GM12864 (cell line): ENCODE data around the gene SPEF2.
A peak's percentile ranks its signal among the peaks of the same experiment; 100 is the strongest.

Experiments used
- DNase-seq: peaks from one replicate; pipeline ENCODE4 v3.0.0-alpha.2; 2011; ENCODE audit warnings: low read depth
- H3K4me3 ChIP-seq: 2 replicates; pipeline ENCODE4 v1.5.1; 2011; ENCODE audit warnings: mild to moderate bottlenecking, low read depth, low read length, control low read depth
- CTCF ChIP-seq: IDR thresholded peaks from 2 replicates; pipeline ENCODE4 v1.5.1; 2011; ENCODE audit warnings: low read depth, mild to moderate bottlenecking, moderate library complexity, low read length, control low read depth, inconsistent platforms; ENCODE audit errors: missing control alignments

The SPEF2 gene

GRCh38 chr5:35811108-35811741, 193.6 kb downstream of the SPEF2 start:
- H3K4me3 ChIP-seq, result no peak overlapping the region
- DNase-seq, result no peak
- no peak for TF ChIP-seq CTCF

GRCh38 chr5:35813521-35813920, 195.9 kb downstream of the SPEF2 start:
- DNase-seq, result no peak
- no peak overlapping the region for H3K4me3 ChIP-seq
- no peak for TF ChIP-seq CTCF

GRCh38 chr5:35815089-35815936, 197.7 kb downstream of the SPEF2 start:
- TF ChIP-seq CTCF, result peak; percentile 31
- no peak overlapping the region for H3K4me3 ChIP-seq
- no peak for DNase-seq

- no peak overlapping the region for H3K4me3 ChIP-seq
- DNase-seq, result no peak
- no peak for TF ChIP-seq CTCF
These were observed 199.3 kb downstream of the SPEF2 start for GRCh38 chr5:35816881-35817521.

GRCh38 chr5:35819026-35819425, 201.4 kb downstream of the SPEF2 start:
- H3K4me3 ChIP-seq, result no peak overlapping the region
- TF ChIP-seq CTCF, result no peak
- no peak for DNase-seq

- no peak for TF ChIP-seq CTCF
- no peak for DNase-seq
- no peak overlapping the region for H3K4me3 ChIP-seq
These were observed 202.0 kb downstream of the SPEF2 start for GRCh38 chr5:35819668-35820067.
